B cell (primary cell): ENCODE results near the gene AHNAK. TPM values are rescaled to one million over a fixed set of nuclear protein-coding genes. Genes with fewer than 3 reads are reported as not detected.

Source experiments
- ATAC-seq: fragments of 200-7000 bp; cut with Tn5 transposase; one replicate; pipeline ENCODE4 v1.10.0; 2021; ENCODE audit warnings: low read depth, mild to moderate bottlenecking, moderate number of reproducible peaks, moderate library complexity
- CTCF ChIA-PET: fragments of 350-600 bp; sonication (Branson Sonifier 250); formaldehyde crosslinking; loops from one replicate; lab custom pipeline; 2021; ENCODE audit warnings: antibody characterized with exemption, inconsistent platforms; lab: Charles Lee
- POLR2A ChIA-PET: fragments of 350-600 bp; sonication (Branson Sonifier 250); formaldehyde crosslinking; loops from one replicate; lab custom pipeline; 2021; ENCODE audit warnings: antibody characterized with exemption; lab: Charles Lee
- DNase-seq: peaks from one replicate; pipeline ENCODE4 v3.0.0; 2013
- H2AFZ ChIP-seq: 2 replicates; pipeline ENCODE4 v1.6.1; 2012; ENCODE audit warnings: mild to moderate bottlenecking, low read depth, low read length; ENCODE audit not compliant: insufficient read depth, poor library complexity, severe bottlenecking
- H3K27ac ChIP-seq, 2 donors: 1 replicate in 1 of 2; 2 replicates in 1 of 2; pipeline ENCODE4 v1.5.1; 2012 to 2013; ENCODE audit warnings: low read length in 2 of 2, mild to moderate bottlenecking in 2 of 2, moderate library complexity in 1 of 2
- H3K27me3 ChIP-seq, 4 experiments: fragments of 200-600 bp in 1 of 4; sonication (generic) in 1 of 4; replicated peaks in 1 of 4; 1 replicate in 2 of 4; 2 replicates in 2 of 4; pipeline versions ENCODE4 v1.6.1 to v1.7.0; 2013 to 2016; ENCODE audit warnings: low read length in 3 of 4, mild to moderate bottlenecking in 2 of 4, mixed read lengths in 1 of 4, moderate library complexity in 1 of 4; ENCODE audit not compliant: insufficient read depth in 4 of 4, control insufficient read depth in 3 of 4; ENCODE audit errors: control extremely low read depth in 1 of 4
- H3K36me3 ChIP-seq, 2 experiments: replicated peaks in 1 of 2; 1 replicate in 1 of 2; 2 replicates in 1 of 2; pipeline versions ENCODE4 v1.6.1 to v1.7.1; 2013; ENCODE audit warnings: low read length in 1 of 2; ENCODE audit not compliant: insufficient read depth in 2 of 2, control insufficient read depth in 1 of 2; ENCODE audit errors: control extremely low read depth in 1 of 2, extremely low read depth in 1 of 2
- H3K4me1 ChIP-seq, 2 donors: fragments of 200-600 bp in 1 of 2; sonication (generic) in 1 of 2; 1 replicate in 1 of 2; 2 replicates in 1 of 2; pipeline versions ENCODE4 v1.5.1 to v1.6.1; 2013 to 2017; ENCODE audit warnings: low read length in 2 of 2; ENCODE audit not compliant: control insufficient read depth in 2 of 2, insufficient read depth in 2 of 2
- H3K4me2 ChIP-seq: replicated peaks from 2 replicates; pipeline ENCODE3; 2012; ENCODE audit warnings: mild to moderate bottlenecking, low read depth, low read length; ENCODE audit not compliant: poor library complexity, severe bottlenecking
- H3K4me3 ChIP-seq, 5 experiments: fragments of 200-600 bp in 1 of 5; sonication (generic) in 1 of 5; 1 replicate in 3 of 5; 2 replicates in 2 of 5; pipeline versions ENCODE4 v1.5.1 to v1.7.0; 2011 to 2016; ENCODE audit warnings: low read length in 4 of 5, mild to moderate bottlenecking in 4 of 5, low read depth in 2 of 5, control low read depth in 1 of 5, moderate library complexity in 1 of 5; ENCODE audit not compliant: insufficient read depth in 1 of 5; ENCODE audit errors: control extremely low read depth in 1 of 5, extremely low read depth in 1 of 5
- H3K79me2 ChIP-seq: fragments of 200-600 bp; sonication (generic); one replicate; pipeline ENCODE4 v1.6.0; 2016; ENCODE audit warnings: low read length; ENCODE audit not compliant: control insufficient read depth, insufficient read depth
- H3K9ac ChIP-seq: fragments of 200-600 bp; sonication (generic); 2 replicates; pipeline ENCODE4 v1.6.1; 2017; ENCODE audit warnings: mild to moderate bottlenecking, low read length, moderate library complexity
- H3K9me3 ChIP-seq, 3 donors: one replicate each; pipeline versions ENCODE4 v1.6.1 to v1.7.1; 2013; ENCODE audit warnings: low read length in 2 of 3; ENCODE audit not compliant: control insufficient read depth in 2 of 3, insufficient read depth in 1 of 3; ENCODE audit errors: control extremely low read depth in 1 of 3
- H4K20me1 ChIP-seq: 2 replicates; pipeline ENCODE4 v1.6.0; 2012; ENCODE audit warnings: mild to moderate bottlenecking, low read length; ENCODE audit not compliant: insufficient read depth, control insufficient read depth, poor library complexity, severe bottlenecking
- H3K27ac Mint-ChIP-seq: one replicate; pipeline ENCODE4 v1.8.0; 2021; ENCODE audit warnings: mixed read lengths
- H3K27me3 Mint-ChIP-seq: one replicate; pipeline ENCODE4 v1.8.0; 2021; ENCODE audit warnings: mixed read lengths
- H3K4me1 Mint-ChIP-seq: one replicate; pipeline ENCODE4 v1.8.0; 2021; ENCODE audit warnings: mixed read lengths
- H3K4me3 Mint-ChIP-seq: one replicate; pipeline ENCODE4 v1.8.0; 2021; ENCODE audit warnings: mixed read lengths
- H3K9me3 Mint-ChIP-seq: one replicate; pipeline ENCODE4 v1.8.0; 2022; ENCODE audit warnings: mixed read lengths; ENCODE audit not compliant: insufficient read depth
- CTCF ChIP-seq: fragments of 200-600 bp; IDR thresholded peaks from one replicate; pipeline ENCODE4 v1.8.0; 2022; ENCODE audit warnings: antibody characterized with exemption, mild to moderate bottlenecking
- EZH2 ChIP-seq: IDR thresholded peaks from 2 replicates; pipeline ENCODE4 v1.6.1; 2012; ENCODE audit warnings: borderline replicate concordance, low read depth, mild to moderate bottlenecking, moderate library complexity, low read length; ENCODE audit not compliant: insufficient read depth, poor library complexity, severe bottlenecking
- WGBS: methylation state at CpG from one replicate; pipeline ENCODE4 v1.1.5; 2013; ENCODE audit warnings: missing lambda C conversion rate; ENCODE audit not compliant: insufficient coverage; 5-methylcytosine and 5-hydroxymethylcytosine counted together
- intact Hi-C: fragments of 100-400 bp; cut with micrococcal nuclease; formaldehyde crosslinking; loops from one replicate; pipeline ENCODE4 v1.10.0; 2022
- polyA plus RNA-seq: library from polyadenylated mRNA; depleted of rRNA; stranded (reverse); fragments of >200 nt; gene quantifications from 2 replicates; pipeline ENCODE4 v1.2.3, GENCODE V29; 2012
- total RNA-seq, 2 donors: library from RNA; stranded (reverse); fragments of 120-200 nt in 1 of 2; gene quantifications; 1 replicate in 1 of 2; 2 replicates in 1 of 2; pipeline versions ENCODE4 v1.2.3 to v1.2.4, GENCODE V29; 2013 to 2022

AHNAK gene
- total and polyA plus RNA-seq, 2 donors (not counting 1 experiment from before 2014, with no cell fraction given), result 63.7 to 229 TPM

- Mint-ChIP-seq H3K27me3 (no peaks in the 10 kb centered on the region), H3K4me3 (peak overlapping the region; percentile 73), H3K4me1 (peaks cover 69% of the 10 kb centered on the region), H3K9me3 (no peaks in the 10 kb centered on the region), H3K27ac (peak overlapping the region; percentile 90)
- Histone ChIP-seq H3K27ac (peak overlapping the region; percentile 43 to 94), H3K4me3 (peak overlapping the region in 2 of 5 experiments; percentile 5 to 26), H3K9ac (peak overlapping the region; percentile 36), H3K36me3 (peaks cover 4 to 29% of the 10 kb centered on the region in 2 experiments), H3K4me1 (peaks cover 60 to 66% of the 10 kb centered on the region in 2 donors), H4K20me1 (peaks cover 90% of the 10 kb centered on the region), H3K4me2 (peak overlapping the region; percentile 97), H3K27me3 (no peaks in the 10 kb centered on the region), H2AFZ (no peak overlapping the region), H3K79me2 (peaks cover 90% of the 10 kb centered on the region), H3K9me3 (no peaks in the 10 kb centered on the region)
- ChIA-PET CTCF (interaction anchor here (0.6 to 11.1 kb wide), 5 partner anchors 16 to 145 kb away, joined by 3 to 376 read pairs (median 5); no protein-coding TSS in a partner anchor), POLR2A (interaction anchor here (0.9 to 7.3 kb wide), 4 partner anchors 16 to 342 kb away, joined by 3 to 119 read pairs (median 6); partner anchors contain the start of genes MTA2 and TUT1)
- TF ChIP-seq EZH2, result no peak
- no peak for TF ChIP-seq CTCF
- ATAC-seq, result no peak
- 69% methylated on average over 10 of the region's 13 CpGs for WGBS
- intact Hi-C loops, result no loop called here
- DNase-seq, result no peak
These were observed 7.2 kb downstream of the AHNAK start for GRCh38 chr11:62539238-62539925.
